T follicular helper cell (primary cell): Measurements from ENCODE around the gene LINGO1.

Experiments used
- DNase-seq: peaks from one replicate; pipeline ENCODE4 v3.0.0-alpha.2; 2020; ENCODE audit warnings: low read depth

The LINGO1 gene

GRCh38 chr15:77616072-77616471 is 16.6 kb downstream of the LINGO1 start:
- DNase-seq, result no peak

GRCh38 chr15:77615472-77615871 is 17.2 kb downstream of the LINGO1 start:
- DNase-seq, result no peak

GRCh38 chr15:77614251-77614806 is 18.4 kb downstream of the LINGO1 start:
- DNase-seq, result no peak

GRCh38 chr15:77613814-77614213 is 18.9 kb downstream of the LINGO1 start:
- no peak for DNase-seq

- DNase-seq, result no peak
Measured at GRCh38 chr15:77612958-77613601, 19.6 kb downstream of the LINGO1 start.

- DNase-seq, result no peak
Measured at GRCh38 chr15:77611767-77612166, 20.9 kb downstream of the LINGO1 start.

GRCh38 chr15:77610731-77611130 is 22.0 kb downstream of the LINGO1 start:
- DNase-seq, result no peak

- DNase-seq, result no peak
Measured at GRCh38 chr15:77609558-77609957, 23.2 kb downstream of the LINGO1 start.

- no peak for DNase-seq
Measured at GRCh38 chr15:77608774-77609173, 23.9 kb downstream of the LINGO1 start.

GRCh38 chr15:77607894-77608261 is 24.8 kb downstream of the LINGO1 start:
- DNase-seq, result no peak

- no peak for DNase-seq
Measured at GRCh38 chr15:77607111-77607893, 25.4 kb downstream of the LINGO1 start.

GRCh38 chr15:77606142-77607034 is 26.3 kb downstream of the LINGO1 start:
- no peak for DNase-seq

GRCh38 chr15:77605547-77605946 is 27.2 kb downstream of the LINGO1 start:
- no peak for DNase-seq

GRCh38 chr15:77604973-77605372 is 27.7 kb downstream of the LINGO1 start:
- DNase-seq, result no peak

- DNase-seq, result no peak
Measured at GRCh38 chr15:77603611-77604336, 28.9 kb downstream of the LINGO1 start.

- DNase-seq, result no peak
Measured at GRCh38 chr15:77602800-77603199, 29.9 kb downstream of the LINGO1 start.

- no peak for DNase-seq
Measured at GRCh38 chr15:77599899-77600298, 32.8 kb downstream of the LINGO1 start.

- no peak for DNase-seq
Measured at GRCh38 chr15:77599357-77599756, 33.4 kb downstream of the LINGO1 start.

- DNase-seq, result no peak
Measured at GRCh38 chr15:77598644-77599043, 34.1 kb downstream of the LINGO1 start.

GRCh38 chr15:77597804-77598453 is 34.8 kb downstream of the LINGO1 start:
- DNase-seq, result no peak
